Right ventricle myocardium superior (tissue), 1 donor: ENCODE measurements around the gene TMEM256. TPM values are rescaled to one million over a fixed set of nuclear protein-coding genes. Genes with fewer than 3 reads are reported as not detected.
"Not testable (repeated sequence)": the region's sequence is repeated elsewhere in the genome, so short reads cannot be mapped to it uniquely, and the experiment has no call there.

Experiments
- ATAC-seq: fragments of 200-7000 bp; cut with Tn5 transposase; one replicate; pipeline ENCODE4 v1.9.1; 2020; ENCODE audit warnings: mild to moderate bottlenecking; ENCODE audit not compliant: poor library complexity
- DNase-seq: peaks from one replicate; pipeline ENCODE4 v3.0.0-alpha.2; 2020
- intact Hi-C: fragments of 100-400 bp; cut with DNase I; formaldehyde crosslinking; loops from one replicate; pipeline ENCODE4 v1.11.2; 2022
- total RNA-seq: library from RNA; stranded (reverse); fragmentation: NEBNext Ultra II Directional; extraction: Animal tissue kit (Norgen Biotek cat#: 25700); gene quantifications from one replicate; pipeline ENCODE4 v1.2.1, GENCODE V29; 2021
- donor health status: DM: no; HTN: yes; CAD: no; lungs with severe emphysema.

TMEM256 gene
- total RNA-seq, 1 donor from 2014 or later, result 61.5 TPM

GRCh38 chr17:7393613-7394451 lies 10.1 kb downstream of the TMEM256 start:
- no peak for DNase-seq
- intact Hi-C loops, result loop anchor here (5.0 kb wide), 1 partner anchor 37 kb away; the partner anchor contains the start of gene TMEM95
- ATAC-seq, result peak; percentile 20

- DNase-seq, result no peak
- intact Hi-C loops, result loop anchor here (5.0 kb wide), 1 partner anchor 36 kb away; the partner anchor contains the start of gene TMEM95
- ATAC-seq, result no peak
These were observed 10.9 kb downstream of the TMEM256 start for GRCh38 chr17:7392696-7393612.

GRCh38 chr17:7391307-7391706 lies 12.6 kb downstream of the TMEM256 start:
- no peak for ATAC-seq
- intact Hi-C loops, result loop anchor here (5.0 kb wide), 1 partner anchor 34 kb away; the partner anchor contains the start of gene TMEM95
- no peak for DNase-seq

- DNase-seq (no peak), ATAC-seq (no peak)
- intact Hi-C loops, result loop anchor here (5.0 kb wide), 1 partner anchor 33 kb away; the partner anchor contains the start of gene TMEM95
These were observed 13.7 kb downstream of the TMEM256 start for GRCh38 chr17:7389924-7390910.

- DNase-seq, result no peak
- intact Hi-C loops, result no loop called here
- ATAC-seq, result no peak
These were observed 15.0 kb downstream of the TMEM256 start for GRCh38 chr17:7388856-7389255.

GRCh38 chr17:7384489-7385081 lies 19.3 kb downstream of the TMEM256 start:
- no peak for DNase-seq
- no peak for ATAC-seq
- intact Hi-C loops, result no loop called here

GRCh38 chr17:7383742-7384488 lies 20.0 kb downstream of the TMEM256 start:
- peak; percentile 34 for ATAC-seq
- intact Hi-C loops, result no loop called here
- DNase-seq, result peak; percentile 66

GRCh38 chr17:7383371-7383741 lies 20.5 kb downstream of the TMEM256 start:
- ATAC-seq (no peak), DNase-seq (no peak)
- intact Hi-C loops, result no loop called here

GRCh38 chr17:7382901-7383300 lies 21.0 kb downstream of the TMEM256 start:
- ATAC-seq (no peak), DNase-seq (no peak)
- intact Hi-C loops, result no loop called here

- peak; percentile 69 for DNase-seq
- ATAC-seq, result peak; percentile 83
- intact Hi-C loops, result no loop called here
These were observed 22.8 kb downstream of the TMEM256 start, which contains the start of gene TNK1 for GRCh38 chr17:7380855-7381683. TSS of gene TNK1 (plus strand) at chr17:7381089. CDS start at chr17:7382927, 1,838 bp downstream.

GRCh38 chr17:7380321-7380720 lies 23.6 kb downstream of the TMEM256 start:
- peak; percentile 77 for DNase-seq
- intact Hi-C loops, result no loop called here
- peak; percentile 86 for ATAC-seq

GRCh38 chr17:7379134-7379533 lies 24.8 kb downstream of the TMEM256 start:
- no peak for ATAC-seq
- intact Hi-C loops, result no loop called here
- DNase-seq, result no peak

- no peak for DNase-seq
- intact Hi-C loops, result no loop called here
These were observed 29.5 kb downstream of the TMEM256 start for GRCh38 chr17:7374353-7374752.

GRCh38 chr17:7370853-7371252 lies 33.0 kb downstream of the TMEM256 start:
- DNase-seq, result no peak
- no peak for ATAC-seq
- intact Hi-C loops, result no loop called here

More at GRCh38 chr17:7374353-7374752, 29.5 kb downstream of the TMEM256 start:
- ATAC-seq, result no peak

- DNase-seq (no peak), ATAC-seq (no peak)
- intact Hi-C loops, result no loop called here
These were observed 34.1 kb downstream of the TMEM256 start for GRCh38 chr17:7369825-7370224.

GRCh38 chr17:7368599-7368994 lies 35.3 kb downstream of the TMEM256 start:
- intact Hi-C loops, ATAC-seq, DNase-seq: not testable (repeated sequence)
